Heart left ventricle (tissue), 16 donors: ENCODE measurements around the gene COCH. TPM values are rescaled to one million over a fixed set of nuclear protein-coding genes. Genes with fewer than 3 reads are reported as not detected.

Experiments
- ATAC-seq, 4 donors: fragments of 200-7000 bp; cut with Tn5 transposase; one replicate each; pipeline ENCODE4 v1.9.1; 2020 to 2022; ENCODE audit warnings: moderate library complexity in 4 of 4, mild to moderate bottlenecking in 3 of 4, moderate number of reproducible peaks in 1 of 4
- DNase-seq, 5 donors: peaks; one replicate each; pipeline ENCODE4 v3.0.0-alpha.2; 2020
- H3K27ac ChIP-seq, 12 donors: fragments of 200-600 bp; sonication (generic) in 4 of 12; one replicate each; pipeline versions ENCODE4 v1.5.0 to v1.8.0; 2016 to 2022; ENCODE audit warnings: mild to moderate bottlenecking in 2 of 12
- H3K27me3 ChIP-seq, 9 donors: fragments of 200-600 bp; sonication (generic) in 2 of 9; one replicate each; pipeline versions ENCODE4 v1.5.1 to v1.8.0; 2016 to 2022; ENCODE audit warnings: mild to moderate bottlenecking in 3 of 9
- H3K36me3 ChIP-seq, 9 donors: fragments of 200-600 bp; sonication (generic) in 2 of 9; one replicate each; pipeline versions ENCODE4 v1.5.0 to v1.8.0; 2018 to 2022; ENCODE audit warnings: mild to moderate bottlenecking in 2 of 9
- H3K4me1 ChIP-seq, 12 donors: fragments of 200-600 bp; sonication (generic) in 4 of 12; one replicate each; pipeline versions ENCODE4 v1.5.0 to v1.8.0; 2016 to 2022; ENCODE audit warnings: mild to moderate bottlenecking in 3 of 12
- H3K4me3 ChIP-seq, 12 donors: fragments of 200-600 bp; sonication (generic) in 4 of 12; one replicate each; pipeline versions ENCODE4 v1.5.0 to v1.8.0; 2017 to 2022; ENCODE audit warnings: mild to moderate bottlenecking in 9 of 12, moderate library complexity in 4 of 12
- H3K9me3 ChIP-seq, 12 donors: fragments of 200-600 bp; sonication (generic) in 4 of 12; one replicate each; pipeline versions ENCODE4 v1.5.0 to v1.8.0; 2016 to 2022; ENCODE audit warnings: mild to moderate bottlenecking in 1 of 12
- CTCF ChIP-seq, 12 donors: fragments of 200-600 bp; sonication (generic) in 4 of 12; IDR thresholded peaks; one replicate each; pipeline versions ENCODE4 v1.5.0 to v1.8.0; 2018 to 2022; ENCODE audit warnings: antibody characterized with exemption in 12 of 12, mild to moderate bottlenecking in 5 of 12
- POLR2A ChIP-seq, 2 donors: fragments of 450-650 bp; IDR thresholded peaks; one replicate each; pipeline ENCODE4 v1.6.1; 2017; ENCODE audit warnings: antibody characterized with exemption in 2 of 2, mild to moderate bottlenecking in 2 of 2, moderate library complexity in 2 of 2
- WGBS, 4 donors: extraction: QIAGEN DNeasy Blood & Tissue Kit in 2 of 4; methylation state at CpG; one replicate each; pipeline versions ENCODE4 v1.1.5 to v1.1.7; 2013 to 2018; 5-methylcytosine and 5-hydroxymethylcytosine counted together
- intact Hi-C, 10 donors: fragments of 100-400 bp; cut with DNase I; formaldehyde crosslinking; loops; one replicate each; pipeline versions ENCODE4 v1.11.1 to v1.14.2; 2022
- polyA plus RNA-seq, 2 donors: library from polyadenylated mRNA; stranded (reverse); fragments of 200-250 nt; gene quantifications; one replicate each; pipeline ENCODE4 v1.2.3, GENCODE V29; 2013
- total RNA-seq, 9 donors: library from RNA; depleted of rRNA in 2 of 9; stranded (reverse); fragments of >200 nt in 2 of 9; fragmentation: NEBNext Ultra II Directional in 3 of 9; extraction: Animal tissue kit (Norgen Biotek cat#: 25700) in 3 of 9; gene quantifications; one replicate each; pipeline versions ENCODE4 v1.1.0 to v1.2.4, GENCODE V29; 2016 to 2023
- donor health status: ischemic (EF 13 %, LVEDD 7.1; RV severe dilation, severe dysfunction).
- donor health status: healthy with polysubstance abuse.
- donor health status: DM: no; HTN: yes; CAD: no.
- donor health status: DM: no; HTN: no; CAD: no.
- donor health status: ischemic (EF 25% LVEDD 6.9; RV normal size, moderate dysfunction).
- donor health status: ischemic (EF 25% LVEDD 5.7; RV mildly dilated, moderate dysfunction).
- donor health status: healthy.
- donor health status: DM: yes; HTN: yes; CAD: no.
- donor health status: ischemic (EF 35%, LVEDD 5.7; RV mildly dilated, moderate dysfunction).
- donor health status: nonischemic (EF 11% LVEDD 7.7; RV severe dilation, severe dysfunction).
- donor health status: DM: yes; HTN: yes; CAD: no.
- donor health status: PGD.
- donor health status: ischemic (EF 29% LVEDD 5.4; RV normal size, mild dysfunction).
- donor health status: nonischemic (EF 23%, LVEDD 6.1; RV moderate dilation, normal function).

The COCH gene
- total and polyA plus RNA-seq, 11 donors = 0.23 to 1.6 (median 0.65) TPM

- intact Hi-C loops = no loop called here
- ATAC-seq = peak in 2 of 4 donors; percentile 12 to 27
- TF ChIP-seq POLR2A (IDR thresholded peaks at IDR 0.05) = no peak
- no peak for TF ChIP-seq CTCF (IDR thresholded peaks at IDR 0.05)
- WGBS, 4 donors = 3 to 5% (median 5%) methylated on average over 15 to 48 of the region's 48 CpGs
- H3K36me3 ChIP-seq = no peaks in the 10 kb centered on the region
- H3K4me1 ChIP-seq = peaks cover 0 to 21% (median 14%) of the 10 kb centered on the region in 12 donors
- H3K27me3 ChIP-seq = peaks cover 11 to 48% (median 41%) of the 10 kb centered on the region in 9 donors
- no peaks in the 10 kb centered on the region for H3K9me3 ChIP-seq
- DNase-seq = no peak
- H3K4me3 ChIP-seq = peak overlapping the region; percentile 50 to 69 (median 61)
- H3K27ac ChIP-seq = no peak overlapping the region
Measured at GRCh38 chr14:30874999-30875787, 834 bp downstream of the COCH start.

DNA sequence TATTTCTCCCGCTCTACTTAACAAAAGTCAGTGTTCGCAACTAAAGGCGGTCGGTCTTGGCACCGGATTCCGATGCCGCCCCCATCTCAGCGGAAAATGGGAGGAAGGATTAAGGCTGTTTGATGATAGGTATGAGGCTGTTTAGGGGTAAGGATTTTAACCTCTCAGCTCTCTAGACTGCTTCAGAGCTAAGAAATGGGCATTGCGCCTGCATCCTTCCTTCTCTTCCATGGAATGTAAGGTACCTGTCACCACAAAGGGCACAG, 1.4 kb downstream of the COCH start:
- 19 to 26% (median 22%) methylated on average over 9 of the region's 9 CpGs for WGBS, 4 donors
- Histone ChIP-seq H3K9me3 (no peaks in the 10 kb centered on the region), H3K27me3 (peaks cover 11 to 48% (median 37%) of the 10 kb centered on the region in 9 donors), H3K27ac (no peak overlapping the region), H3K4me1 (peaks cover 0 to 21% (median 14%) of the 10 kb centered on the region in 12 donors), H3K36me3 (no peaks in the 10 kb centered on the region), H3K4me3 (peak overlapping the region in 4 of 12 donors; percentile 57 to 69 (median 62))
- ATAC-seq (no peak), DNase-seq (no peak)
- TF ChIP-seq CTCF (IDR thresholded peaks at IDR 0.05) (no peak), POLR2A (IDR thresholded peaks at IDR 0.05) (no peak)
- intact Hi-C loops = no loop called here

GRCh38 chr14:30876692-30877091, 2.3 kb downstream of the COCH start:
- Histone ChIP-seq H3K27ac (no peak overlapping the region), H3K4me1 (peaks cover 0 to 21% (median 14%) of the 10 kb centered on the region in 12 donors), H3K9me3 (no peaks in the 10 kb centered on the region), H3K4me3 (no peak overlapping the region), H3K36me3 (no peaks in the 10 kb centered on the region), H3K27me3 (peaks cover 11 to 48% (median 28%) of the 10 kb centered on the region in 9 donors)
- 65 to 79% (median 71%) methylated on average over 4 of the region's 4 CpGs for WGBS, 4 donors
- TF ChIP-seq CTCF (IDR thresholded peaks at IDR 0.05) (no peak), POLR2A (IDR thresholded peaks at IDR 0.05) (no peak)
- intact Hi-C loops = no loop called here
- DNase-seq (no peak), ATAC-seq (no peak)

- no peaks in the 10 kb centered on the region for H3K36me3 ChIP-seq
- no peak overlapping the region for H3K4me3 ChIP-seq
- intact Hi-C loops = no loop called here
- no peaks in the 10 kb centered on the region for H3K4me1 ChIP-seq
- 35 to 96% (median 43%) methylated on average over 1 of the region's 1 CpG for WGBS, 4 donors
- no peaks in the 10 kb centered on the region for H3K9me3 ChIP-seq
- H3K27me3 ChIP-seq = no peaks in the 10 kb centered on the region
- TF ChIP-seq POLR2A (IDR thresholded peaks at IDR 0.05) = no peak
- TF ChIP-seq CTCF (IDR thresholded peaks at IDR 0.05) = no peak
- DNase-seq = no peak
- no peak overlapping the region for H3K27ac ChIP-seq
- ATAC-seq = no peak
Measured at GRCh38 chr14:30882431-30882830, 8.1 kb downstream of the COCH start.
